ENCODE data around the gene BHLHE23.

Gene BHLHE23

GRCh38 chr20:62957136-62958117 is 49.3 kb downstream of the BHLHE23 start:
- H3K79me1 ChIP-seq (ENCODE audit: low read length) = no peaks in the 10 kb centered on the region
- no peak overlapping the region for H4K91ac ChIP-seq (ENCODE audit: low read depth, low read length)
- no CpG with 5 or more reads among the region's 36 CpGs for WGBS (ENCODE audit: extremely low coverage, insufficient coverage, insufficient read length)
- no peak overlapping the region for H4K8ac ChIP-seq (ENCODE audit: low read depth, low read length)
- H3K27ac ChIP-seq (ENCODE audit: low read depth, low read length) = no peak overlapping the region
- peak overlapping the region; percentile 54 for H3K4me3 ChIP-seq (ENCODE audit: low read depth, low read length)
- DNase-seq = no peak
- H2BK12ac ChIP-seq (ENCODE audit: low read length) = no peak overlapping the region
- no peak overlapping the region for H3K14ac ChIP-seq (ENCODE audit: low read length)
- no peak overlapping the region for H3K18ac ChIP-seq (ENCODE audit: low read length)
- H3K36me3 ChIP-seq (ENCODE audit: control insufficient read depth in 1 of 2, insufficient read depth in 2 of 2, low read length in 2 of 2) = peaks cover 0 to 2% of the 10 kb centered on the region in 2 experiments
- H3K79me2 ChIP-seq (ENCODE audit: control insufficient read depth, insufficient read depth, low read length, poor library complexity) = no peaks in the 10 kb centered on the region
- H2BK120ac ChIP-seq (ENCODE audit: insufficient read depth, low read length, poor library complexity) = no peak overlapping the region
- H2AFZ ChIP-seq (ENCODE audit: insufficient read depth, low read length, poor library complexity) = no peak overlapping the region
- no peak overlapping the region for H4K12ac ChIP-seq (ENCODE audit: low read depth, low read length)
- H3K27me3 ChIP-seq (ENCODE audit: insufficient read depth, low read length) = no peaks in the 10 kb centered on the region
- H2AK5ac ChIP-seq (ENCODE audit: low read length) = no peak overlapping the region
- H3K9me3 ChIP-seq (ENCODE audit: insufficient read depth, low read depth, low read length) = peaks cover 3% of the 10 kb centered on the region
- peaks cover 13 to 15% of the 10 kb centered on the region in 2 experiments for H3K4me1 ChIP-seq (ENCODE audit: control insufficient read depth in 1 of 2, insufficient read depth in 2 of 2, low read length in 2 of 2)
- H3K4me2 ChIP-seq (ENCODE audit: low read length) = no peak overlapping the region
- H3K23ac ChIP-seq (ENCODE audit: low read length) = peak overlapping the region; percentile 88
- H2BK5ac ChIP-seq (ENCODE audit: low read depth, low read length, poor library complexity) = no peak overlapping the region
- peak overlapping the region; percentile 65 for H3K9ac ChIP-seq (ENCODE audit: low read length)
- no peak overlapping the region for H3K4ac ChIP-seq (ENCODE audit: low read depth, low read length)

- Histone ChIP-seq H3K79me2 (ENCODE audit: control insufficient read depth, insufficient read depth, low read length, poor library complexity) (no peaks in the 10 kb centered on the region), H2AK5ac (ENCODE audit: low read length) (no peak overlapping the region), H2BK5ac (ENCODE audit: low read depth, low read length, poor library complexity) (no peak overlapping the region), H3K14ac (ENCODE audit: low read length) (no peak overlapping the region), H3K4ac (ENCODE audit: low read depth, low read length) (no peak overlapping the region), H3K4me2 (ENCODE audit: low read length) (no peak overlapping the region), H4K91ac (ENCODE audit: low read depth, low read length) (no peak overlapping the region), H3K27ac (ENCODE audit: low read depth, low read length) (no peak overlapping the region), H2BK12ac (ENCODE audit: low read length) (no peak overlapping the region), H3K4me3 (ENCODE audit: low read depth, low read length) (no peak overlapping the region), H3K23ac (ENCODE audit: low read length) (no peak overlapping the region), H3K36me3 (ENCODE audit: control insufficient read depth in 1 of 2, insufficient read depth in 2 of 2, low read length in 2 of 2) (peaks cover 0 to 2% of the 10 kb centered on the region in 2 experiments), H2AFZ (ENCODE audit: insufficient read depth, low read length, poor library complexity) (no peak overlapping the region), H3K9ac (ENCODE audit: low read length) (no peak overlapping the region), H3K79me1 (ENCODE audit: low read length) (no peaks in the 10 kb centered on the region), H4K8ac (ENCODE audit: low read depth, low read length) (no peak overlapping the region), H3K4me1 (ENCODE audit: control insufficient read depth in 1 of 2, insufficient read depth in 2 of 2, low read length in 2 of 2) (peaks cover 13 to 18% of the 10 kb centered on the region in 2 experiments), H3K18ac (ENCODE audit: low read length) (no peak overlapping the region), H4K12ac (ENCODE audit: low read depth, low read length) (no peak overlapping the region), H3K9me3 (ENCODE audit: insufficient read depth, low read depth, low read length) (peaks cover 3% of the 10 kb centered on the region), H2BK120ac (ENCODE audit: insufficient read depth, low read length, poor library complexity) (no peak overlapping the region), H3K27me3 (ENCODE audit: insufficient read depth, low read length) (no peaks in the 10 kb centered on the region)
- DNase-seq = no peak
- no CpG with 5 or more reads among the region's 25 CpGs for WGBS (ENCODE audit: extremely low coverage, insufficient coverage, insufficient read length)
Observed at GRCh38 chr20:62956387-62957135, 50.2 kb downstream of the BHLHE23 start.
